ENCODE results near the gene SSX7.
A peak's percentile ranks its signal among the peaks of the same experiment; 100 is the strongest.
"Not testable (repeated sequence)": the region's sequence is repeated elsewhere in the genome, so short reads cannot be mapped to it uniquely, and the experiment has no call there.

The SSX7 gene

GRCh38 chrX:52654800-52655199, at the start of gene SSX7:
TSS of gene SSX7 (minus strand) at chrX:52654900. CDS start at chrX:52653472, 1,428 bp downstream.
- not testable (repeated sequence) for H3K9me3 Mint-ChIP-seq; H3K36me3 Mint-ChIP-seq; ATAC-seq (ENCODE audit: low read depth); DNase-seq (ENCODE audit: low spot score in 2 of 2); H3K4me1 Mint-ChIP-seq; H3K27ac Mint-ChIP-seq; H3K27me3 Mint-ChIP-seq; H3K4me3 Mint-ChIP-seq

DNA sequence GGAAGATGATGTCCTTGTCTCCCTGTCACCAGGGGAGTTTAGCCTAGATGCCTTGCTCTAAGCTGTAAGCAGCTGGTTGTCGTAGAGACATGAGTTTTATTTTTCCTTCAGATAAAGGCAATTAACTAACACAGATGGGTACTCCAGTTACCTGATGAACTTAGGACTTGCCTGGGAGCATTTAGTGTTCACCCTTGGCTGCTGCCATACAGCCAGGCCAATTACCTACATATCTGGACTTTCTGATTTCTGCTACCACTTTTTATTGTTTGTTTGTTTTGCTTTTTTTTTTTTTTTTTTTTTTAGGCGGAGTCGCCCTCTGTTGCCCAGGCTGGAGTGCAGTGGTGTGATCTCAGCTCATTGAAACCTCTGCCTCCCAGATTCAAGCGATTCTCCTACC, 37.3 kb upstream of the SSX7 start:
- not testable (repeated sequence) for DNase-seq (ENCODE audit: low spot score in 2 of 2); H3K27me3 Mint-ChIP-seq; H3K4me1 Mint-ChIP-seq; H3K4me3 Mint-ChIP-seq; ATAC-seq (ENCODE audit: low read depth); H3K9me3 Mint-ChIP-seq; H3K27ac Mint-ChIP-seq; H3K36me3 Mint-ChIP-seq

- not testable (repeated sequence) for ATAC-seq (ENCODE audit: low read depth); H3K9me3 Mint-ChIP-seq; DNase-seq (ENCODE audit: low spot score in 2 of 2); H3K4me1 Mint-ChIP-seq; H3K36me3 Mint-ChIP-seq; H3K4me3 Mint-ChIP-seq; H3K27me3 Mint-ChIP-seq; H3K27ac Mint-ChIP-seq
These were observed 7.5 kb upstream of the SSX7 start for GRCh38 chrX:52662218-52662617.

DNA sequence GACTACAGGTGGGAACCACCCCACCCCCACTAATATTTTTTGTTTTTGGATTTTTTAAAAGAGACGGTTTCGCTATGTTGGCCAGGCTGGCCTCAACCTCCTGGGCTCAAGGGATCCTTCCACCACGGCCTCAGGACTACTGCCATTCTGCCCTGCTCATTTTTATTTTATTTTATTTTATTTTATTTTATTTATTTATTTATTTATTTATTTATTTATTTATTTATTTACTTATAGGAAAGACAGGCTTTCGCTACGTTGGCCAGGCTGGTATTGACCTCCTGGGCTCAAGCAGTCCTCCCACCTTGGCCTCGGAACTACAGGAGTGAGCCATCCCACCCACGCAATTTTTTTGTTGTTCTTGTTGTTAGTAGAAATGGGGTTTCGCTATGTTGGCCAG, 775 bp upstream of the SSX7 start:
- H3K4me3 Mint-ChIP-seq; ATAC-seq (ENCODE audit: low read depth); H3K36me3 Mint-ChIP-seq; H3K9me3 Mint-ChIP-seq; DNase-seq (ENCODE audit: low spot score in 2 of 2); H3K27ac Mint-ChIP-seq; H3K27me3 Mint-ChIP-seq; H3K4me1 Mint-ChIP-seq: not testable (repeated sequence)

- H3K4me3 Mint-ChIP-seq; DNase-seq (ENCODE audit: low spot score in 2 of 2); H3K27ac Mint-ChIP-seq; H3K9me3 Mint-ChIP-seq; H3K27me3 Mint-ChIP-seq; ATAC-seq (ENCODE audit: low read depth); H3K36me3 Mint-ChIP-seq; H3K4me1 Mint-ChIP-seq: not testable (repeated sequence)
These were observed 4.0 kb downstream of the SSX7 start for GRCh38 chrX:52650676-52651075.

- H3K27ac Mint-ChIP-seq; DNase-seq (ENCODE audit: low spot score in 2 of 2); H3K4me3 Mint-ChIP-seq; H3K9me3 Mint-ChIP-seq; H3K27me3 Mint-ChIP-seq; ATAC-seq (ENCODE audit: low read depth); H3K4me1 Mint-ChIP-seq; H3K36me3 Mint-ChIP-seq: not testable (repeated sequence)
These were observed 5.7 kb downstream of the SSX7 start for GRCh38 chrX:52648956-52649355.

DNA sequence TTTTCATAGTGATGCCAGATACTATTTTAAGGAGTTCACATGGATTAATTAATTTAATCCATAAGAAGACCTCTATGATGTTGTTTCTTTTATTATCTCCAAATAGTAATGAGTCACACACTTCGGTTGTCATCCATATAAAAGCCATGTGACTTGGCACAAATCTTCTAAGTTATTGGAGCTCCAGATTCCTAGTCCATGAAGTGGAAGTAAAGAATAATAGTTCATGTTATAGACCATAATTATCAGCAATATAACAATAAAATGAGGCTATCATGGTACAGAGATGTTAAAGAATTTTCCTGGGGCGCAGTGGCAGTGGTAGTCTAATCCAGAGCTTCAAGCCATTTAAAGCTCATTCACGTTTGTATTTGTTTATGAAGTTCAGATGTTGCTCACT, 26.2 kb downstream of the SSX7 start:
- not testable (repeated sequence) for H3K9me3 Mint-ChIP-seq; DNase-seq (ENCODE audit: low spot score in 2 of 2); H3K36me3 Mint-ChIP-seq; ATAC-seq (ENCODE audit: low read depth); H3K27me3 Mint-ChIP-seq; H3K27ac Mint-ChIP-seq; H3K4me3 Mint-ChIP-seq; H3K4me1 Mint-ChIP-seq

DNA sequence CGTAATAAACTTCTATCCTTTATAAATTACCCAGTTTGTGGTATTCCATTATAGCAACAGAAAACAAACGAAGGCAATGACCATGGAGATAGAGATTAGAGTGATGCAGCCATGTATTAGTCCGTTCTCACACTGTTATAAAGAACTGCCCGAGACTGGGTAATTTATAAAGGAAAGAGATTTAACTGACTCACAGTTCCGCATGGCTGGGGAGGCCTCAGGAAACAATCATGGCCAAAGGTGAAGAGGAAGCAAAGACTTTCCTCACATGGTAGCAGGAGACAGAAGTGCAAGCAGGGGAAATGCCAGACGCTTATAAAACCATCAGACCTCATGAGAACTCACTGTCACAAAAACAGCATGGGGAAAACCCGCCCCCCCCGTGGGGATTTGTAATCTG, 34.0 kb downstream of the SSX7 start:
- not testable (repeated sequence) for H3K27ac Mint-ChIP-seq, H3K4me1 Mint-ChIP-seq, H3K36me3 Mint-ChIP-seq, H3K4me3 Mint-ChIP-seq, H3K9me3 Mint-ChIP-seq, H3K27me3 Mint-ChIP-seq
- ATAC-seq (ENCODE audit: low read depth) (peak; percentile 57), DNase-seq (ENCODE audit: low spot score in 2 of 2) (peak in 1 of 2 donors; percentile 0)

GRCh38 chrX:52608961-52609360, 45.7 kb downstream of the SSX7 start:
- H3K4me1 Mint-ChIP-seq, result no peaks in the 10 kb centered on the region
- DNase-seq (ENCODE audit: low spot score in 2 of 2) (no peak), ATAC-seq (ENCODE audit: low read depth) (no peak)
- H3K9me3 Mint-ChIP-seq, result no peaks in the 10 kb centered on the region
- H3K4me3 Mint-ChIP-seq, result no peak overlapping the region
- no peak overlapping the region for H3K27ac Mint-ChIP-seq
- H3K27me3 Mint-ChIP-seq, result peaks cover 5% of the 10 kb centered on the region
- no peaks in the 10 kb centered on the region for H3K36me3 Mint-ChIP-seq

- H3K27ac Mint-ChIP-seq; H3K4me3 Mint-ChIP-seq; H3K36me3 Mint-ChIP-seq; ATAC-seq (ENCODE audit: low read depth); H3K9me3 Mint-ChIP-seq; DNase-seq (ENCODE audit: low spot score in 2 of 2); H3K4me1 Mint-ChIP-seq; H3K27me3 Mint-ChIP-seq: not testable (repeated sequence)
These were observed 51.5 kb downstream of the SSX7 start for GRCh38 chrX:52603151-52603550.

- Mint-ChIP-seq H3K36me3 (no peaks in the 10 kb centered on the region), H3K4me1 (no peaks in the 10 kb centered on the region), H3K27me3 (peaks cover 4% of the 10 kb centered on the region), H3K27ac (no peak overlapping the region), H3K4me3 (no peak overlapping the region), H3K9me3 (no peaks in the 10 kb centered on the region)
- DNase-seq (ENCODE audit: low spot score in 2 of 2) (no peak), ATAC-seq (ENCODE audit: low read depth) (no peak)
These were observed 55.8 kb downstream of the SSX7 start for GRCh38 chrX:52598886-52599285.

DNA sequence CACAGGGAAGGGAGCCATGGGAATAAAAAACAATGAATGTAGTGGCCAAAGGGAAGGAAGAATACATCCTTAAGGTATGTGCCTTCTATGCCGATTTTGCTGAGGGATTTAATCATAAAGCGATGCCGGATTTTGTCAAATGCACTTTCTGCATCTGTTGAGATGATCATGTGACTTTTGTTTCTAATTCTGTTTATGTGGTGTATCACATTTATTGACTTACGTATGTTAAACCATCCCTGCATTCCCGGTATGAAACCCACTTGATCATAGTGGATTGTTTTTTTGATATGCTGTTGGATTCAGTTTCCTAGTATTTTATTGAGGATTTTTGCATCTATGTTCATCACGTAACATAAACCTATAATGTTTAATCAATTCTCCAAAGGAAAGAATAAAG, 60.0 kb downstream of the SSX7 start:
- Mint-ChIP-seq H3K36me3 (no peaks in the 10 kb centered on the region), H3K9me3 (no peaks in the 10 kb centered on the region), H3K27ac (no peak overlapping the region), H3K27me3 (peaks cover 3% of the 10 kb centered on the region), H3K4me1 (no peaks in the 10 kb centered on the region), H3K4me3 (no peak overlapping the region)
- DNase-seq (ENCODE audit: low spot score in 2 of 2) (no peak), ATAC-seq (ENCODE audit: low read depth) (no peak)
